GM06990 (cell line): ENCODE data around the gene ZFP1.

Source experiments
- DNase-seq: peaks from one replicate; pipeline ENCODE4 v3.0.0-alpha.2; 2011; ENCODE audit not compliant: insufficient read length; ENCODE audit errors: extremely low read depth
- H3K27me3 ChIP-seq: replicated peaks from 2 replicates; pipeline ENCODE4 v1.6.0; 2011; ENCODE audit warnings: low read length; ENCODE audit not compliant: control insufficient read depth, insufficient read depth
- H3K36me3 ChIP-seq: 2 replicates; pipeline ENCODE4 v1.5.1; 2011; ENCODE audit warnings: low read length; ENCODE audit not compliant: control insufficient read depth, insufficient read depth
- H3K4me3 ChIP-seq: replicated peaks from 2 replicates; pipeline ENCODE4 v1.5.1; 2011; ENCODE audit warnings: low read depth, mild to moderate bottlenecking, control low read depth, low read length
- TF ChIP-seq, protein P1 (sequence below): IDR thresholded peaks from 2 replicates; pipeline ENCODE4 v1.5.1; 2011; ENCODE audit warnings: low read length, control low read depth, mild to moderate bottlenecking, inconsistent platforms; ENCODE audit not compliant: insufficient read depth, poor library complexity, severe bottlenecking

ZFP1 gene

DNA sequence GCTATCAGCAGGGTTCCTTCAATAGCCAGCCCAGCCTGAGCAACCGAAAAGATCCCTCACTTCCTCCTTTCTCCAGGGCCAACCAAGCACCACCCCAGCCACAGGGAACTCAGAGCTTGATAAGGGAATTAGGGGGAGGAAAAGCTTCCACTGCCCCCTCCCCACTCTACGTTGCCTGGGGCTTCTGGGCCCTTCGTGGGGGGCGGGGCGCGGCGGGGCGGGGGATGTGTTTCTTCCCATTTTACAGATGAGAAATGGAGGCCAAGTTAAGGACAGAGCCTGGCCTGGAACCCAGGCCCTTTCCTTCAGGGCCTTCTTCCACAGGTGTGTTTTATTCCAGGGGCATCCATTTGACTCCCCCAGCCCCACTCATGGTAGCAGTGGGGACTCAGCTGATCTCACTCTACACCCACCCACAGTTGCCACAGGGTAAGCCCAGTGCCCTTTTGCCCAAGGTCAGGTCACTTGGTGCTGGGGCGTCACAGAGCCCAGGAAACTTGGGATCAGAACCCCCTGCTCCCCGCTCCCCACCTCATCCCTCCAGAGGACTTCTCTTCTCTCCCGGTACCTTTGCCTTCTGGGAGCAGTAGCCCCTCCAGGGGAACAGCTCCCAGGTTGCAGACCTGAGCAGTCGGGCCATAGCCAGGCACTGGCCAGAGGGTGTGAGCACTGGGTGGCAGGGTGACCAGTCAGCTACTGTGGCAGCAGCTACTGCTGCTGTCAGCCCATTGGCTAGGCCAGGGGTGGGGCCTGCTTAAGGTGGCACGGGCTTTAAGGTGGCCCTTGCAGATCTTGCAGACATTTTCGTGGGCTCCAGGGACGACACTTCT, 32.0 kb upstream of the ZFP1 start, which contains the start of gene LDHD:
LDHD (minus strand) TSS at position 700 of the 830 bp plus-strand sequence; CDS start at position 640, 60 bp downstream.
- TF ChIP-seq, protein P1, sequence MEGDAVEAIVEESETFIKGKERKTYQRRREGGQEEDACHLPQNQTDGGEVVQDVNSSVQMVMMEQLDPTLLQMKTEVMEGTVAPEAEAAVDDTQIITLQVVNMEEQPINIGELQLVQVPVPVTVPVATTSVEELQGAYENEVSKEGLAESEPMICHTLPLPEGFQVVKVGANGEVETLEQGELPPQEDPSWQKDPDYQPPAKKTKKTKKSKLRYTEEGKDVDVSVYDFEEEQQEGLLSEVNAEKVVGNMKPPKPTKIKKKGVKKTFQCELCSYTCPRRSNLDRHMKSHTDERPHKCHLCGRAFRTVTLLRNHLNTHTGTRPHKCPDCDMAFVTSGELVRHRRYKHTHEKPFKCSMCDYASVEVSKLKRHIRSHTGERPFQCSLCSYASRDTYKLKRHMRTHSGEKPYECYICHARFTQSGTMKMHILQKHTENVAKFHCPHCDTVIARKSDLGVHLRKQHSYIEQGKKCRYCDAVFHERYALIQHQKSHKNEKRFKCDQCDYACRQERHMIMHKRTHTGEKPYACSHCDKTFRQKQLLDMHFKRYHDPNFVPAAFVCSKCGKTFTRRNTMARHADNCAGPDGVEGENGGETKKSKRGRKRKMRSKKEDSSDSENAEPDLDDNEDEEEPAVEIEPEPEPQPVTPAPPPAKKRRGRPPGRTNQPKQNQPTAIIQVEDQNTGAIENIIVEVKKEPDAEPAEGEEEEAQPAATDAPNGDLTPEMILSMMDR: no peak
- no peaks in the 10 kb centered on the region for H3K27me3 ChIP-seq
- no peak for DNase-seq
- no peaks in the 10 kb centered on the region for H3K36me3 ChIP-seq
- no peak within 1 kb of the TSS for H3K4me3 ChIP-seq

- Histone ChIP-seq H3K36me3 (no peaks in the 10 kb centered on the region), H3K27me3 (no peaks in the 10 kb centered on the region), H3K4me3 (no peak overlapping the region)
Observed at GRCh38 chr16:75116911-75117245, 31.4 kb upstream of the ZFP1 start.

GRCh38 chr16:75118943-75119539, 29.3 kb upstream of the ZFP1 start:
- H3K4me3 ChIP-seq: no peak overlapping the region
- H3K36me3 ChIP-seq: no peaks in the 10 kb centered on the region
- TF ChIP-seq, protein P1: no peak
- H3K27me3 ChIP-seq: no peaks in the 10 kb centered on the region
- DNase-seq: no peak

More at GRCh38 chr16:75116911-75117245, 31.4 kb upstream of the ZFP1 start:
- no peak for DNase-seq
- TF ChIP-seq, protein P1: no peak

GRCh38 chr16:75120253-75120652, 28.1 kb upstream of the ZFP1 start:
- TF ChIP-seq, protein P1: no peak

DNA sequence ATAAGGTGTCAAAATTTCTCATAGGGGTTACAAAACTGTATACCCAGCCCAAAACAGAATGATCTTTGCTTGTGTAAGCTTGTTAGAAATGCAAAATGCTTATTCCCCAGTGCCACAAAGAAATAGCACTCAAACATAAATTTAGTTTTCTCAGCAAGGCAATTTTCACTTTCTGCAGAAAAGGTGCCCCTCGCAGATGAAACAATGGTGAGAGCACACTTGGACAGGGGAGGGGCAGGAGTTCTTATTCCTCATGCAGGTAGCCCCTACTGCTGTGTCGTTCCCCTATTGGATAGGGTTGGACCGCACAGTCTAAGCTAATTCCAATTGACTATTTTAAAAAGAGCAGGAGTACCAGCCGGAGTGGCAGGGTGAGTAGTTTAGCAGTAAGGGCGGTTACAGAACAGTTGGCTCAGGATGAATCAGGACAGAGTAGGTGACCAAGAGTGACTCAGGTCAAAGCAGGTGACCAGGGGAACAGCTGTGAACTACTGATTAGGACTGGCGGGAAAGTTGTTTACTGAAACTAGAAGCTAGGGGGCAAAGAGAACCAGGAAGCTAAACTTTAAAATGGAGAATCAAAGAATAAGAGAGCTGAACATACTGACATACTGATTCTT, 26.3 kb upstream of the ZFP1 start:
- TF ChIP-seq, protein P1: no peak
- no peak for DNase-seq
- Histone ChIP-seq H3K4me3 (no peak overlapping the region), H3K27me3 (no peaks in the 10 kb centered on the region), H3K36me3 (no peaks in the 10 kb centered on the region)

More at GRCh38 chr16:75120253-75120652, 28.1 kb upstream of the ZFP1 start:
- Histone ChIP-seq H3K36me3 (no peaks in the 10 kb centered on the region), H3K4me3 (no peak overlapping the region), H3K27me3 (no peaks in the 10 kb centered on the region)
- DNase-seq: no peak
